ENCODE data around the gene TENM4. TPM values are rescaled to one million over a fixed set of nuclear protein-coding genes. Genes with fewer than 3 reads are reported as not detected.

Gene TENM4
- total RNA-seq, 1 donor from 2014 or later, result 11.9 TPM

DNA sequence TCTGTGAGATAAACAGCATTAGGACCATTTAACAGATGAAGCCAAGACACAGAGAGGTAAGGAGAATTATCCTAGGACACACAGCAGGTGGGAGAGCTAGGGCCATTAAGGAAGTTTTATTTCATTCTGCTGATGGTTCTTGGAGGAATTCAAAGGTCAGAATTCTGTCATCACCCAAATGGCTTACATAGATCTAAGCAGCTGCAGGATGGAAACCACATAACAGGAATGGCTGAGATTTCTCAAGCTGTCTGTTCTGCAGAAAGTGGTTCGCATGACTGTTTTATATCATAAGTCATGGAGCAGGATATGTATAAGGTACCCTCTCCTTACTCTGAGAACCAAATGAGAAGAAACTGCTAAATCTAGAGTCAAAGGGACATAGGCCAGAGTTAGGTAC, 702.9 kb downstream of the TENM4 start:
- H3K27me3 ChIP-seq, result no peaks in the 10 kb centered on the region
- no peaks in the 10 kb centered on the region for H3K9me3 ChIP-seq
- TF ChIP-seq, protein P1, sequence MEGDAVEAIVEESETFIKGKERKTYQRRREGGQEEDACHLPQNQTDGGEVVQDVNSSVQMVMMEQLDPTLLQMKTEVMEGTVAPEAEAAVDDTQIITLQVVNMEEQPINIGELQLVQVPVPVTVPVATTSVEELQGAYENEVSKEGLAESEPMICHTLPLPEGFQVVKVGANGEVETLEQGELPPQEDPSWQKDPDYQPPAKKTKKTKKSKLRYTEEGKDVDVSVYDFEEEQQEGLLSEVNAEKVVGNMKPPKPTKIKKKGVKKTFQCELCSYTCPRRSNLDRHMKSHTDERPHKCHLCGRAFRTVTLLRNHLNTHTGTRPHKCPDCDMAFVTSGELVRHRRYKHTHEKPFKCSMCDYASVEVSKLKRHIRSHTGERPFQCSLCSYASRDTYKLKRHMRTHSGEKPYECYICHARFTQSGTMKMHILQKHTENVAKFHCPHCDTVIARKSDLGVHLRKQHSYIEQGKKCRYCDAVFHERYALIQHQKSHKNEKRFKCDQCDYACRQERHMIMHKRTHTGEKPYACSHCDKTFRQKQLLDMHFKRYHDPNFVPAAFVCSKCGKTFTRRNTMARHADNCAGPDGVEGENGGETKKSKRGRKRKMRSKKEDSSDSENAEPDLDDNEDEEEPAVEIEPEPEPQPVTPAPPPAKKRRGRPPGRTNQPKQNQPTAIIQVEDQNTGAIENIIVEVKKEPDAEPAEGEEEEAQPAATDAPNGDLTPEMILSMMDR (IDR thresholded peaks at IDR 0.05), result no peak
- no peak overlapping the region for H3K27ac ChIP-seq
- no peak for DNase-seq (ENCODE audit: low spot score in 2 of 2)
- H3K4me1 ChIP-seq, result peaks cover 0 to 3% of the 10 kb centered on the region in 2 donors
- H3K36me3 ChIP-seq, result no peaks in the 10 kb centered on the region
- intact Hi-C loops (cut with DNase I), result no loop called here
- H3K4me3 ChIP-seq, result no peak overlapping the region

DNA sequence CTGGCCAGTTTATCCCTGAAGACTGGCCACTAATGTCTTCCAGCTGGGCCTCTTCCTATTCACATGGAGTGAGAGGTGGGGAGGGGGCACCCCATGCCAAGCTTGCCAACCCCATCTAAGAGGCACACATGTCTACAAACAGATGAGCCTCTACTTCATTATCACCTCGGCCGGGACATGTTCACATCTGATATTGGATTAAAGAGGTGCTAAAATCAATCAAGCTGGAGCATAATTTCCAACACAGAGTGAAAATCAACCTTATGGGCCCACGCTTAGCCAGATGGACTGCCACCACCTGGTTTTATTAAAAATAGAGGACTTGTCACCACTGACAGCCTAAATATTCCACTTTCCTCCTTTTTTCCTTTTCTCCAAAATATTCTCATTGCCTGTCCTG, 703.5 kb downstream of the TENM4 start:
- Histone ChIP-seq H3K9me3 (no peaks in the 10 kb centered on the region), H3K27ac (no peak overlapping the region)

DNA sequence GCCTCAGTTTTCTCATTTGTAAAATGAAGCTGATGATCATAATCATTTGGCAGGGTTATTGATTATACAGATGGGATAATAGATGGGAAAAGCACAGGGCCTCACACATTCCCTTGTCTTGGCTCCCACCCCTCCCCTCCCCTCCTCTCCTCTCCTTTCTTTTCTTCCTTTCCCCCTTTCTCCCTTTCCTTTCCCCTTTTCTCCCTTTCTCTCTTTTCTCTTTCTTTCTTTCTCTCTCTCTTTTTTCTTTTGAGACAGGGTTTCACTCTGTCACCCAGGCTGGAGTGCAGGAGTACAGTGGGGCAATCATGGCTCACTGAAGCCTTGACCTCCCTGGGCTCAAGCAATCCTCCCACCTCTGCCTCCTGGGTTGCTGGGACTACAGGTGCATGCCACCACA, 705.1 kb downstream of the TENM4 start:
- H3K4me1 ChIP-seq, result no peaks in the 10 kb centered on the region
- intact Hi-C loops (cut with DNase I), result no loop called here
- TF ChIP-seq, protein P1 (IDR thresholded peaks at IDR 0.05), result no peak
- H3K4me3 ChIP-seq, result no peak overlapping the region
- no peaks in the 10 kb centered on the region for H3K9me3 ChIP-seq
- peaks cover 0 to 6% of the 10 kb centered on the region in 2 donors for H3K36me3 ChIP-seq
- no peak overlapping the region for H3K27ac ChIP-seq
- no peaks in the 10 kb centered on the region for H3K27me3 ChIP-seq
- no peak for DNase-seq (ENCODE audit: low spot score in 2 of 2)

More for the DNA sequence above, 703.5 kb downstream of the TENM4 start:
- Histone ChIP-seq H3K4me3 (no peak overlapping the region), H3K4me1 (peaks cover 0 to 2% of the 10 kb centered on the region in 2 donors), H3K36me3 (peaks cover 0 to under 1% of the 10 kb centered on the region in 2 donors), H3K27me3 (no peaks in the 10 kb centered on the region)
- intact Hi-C loops (cut with DNase I), result no loop called here
- TF ChIP-seq, protein P1 (IDR thresholded peaks at IDR 0.05), result no peak
- DNase-seq (ENCODE audit: low spot score in 2 of 2), result no peak

DNA sequence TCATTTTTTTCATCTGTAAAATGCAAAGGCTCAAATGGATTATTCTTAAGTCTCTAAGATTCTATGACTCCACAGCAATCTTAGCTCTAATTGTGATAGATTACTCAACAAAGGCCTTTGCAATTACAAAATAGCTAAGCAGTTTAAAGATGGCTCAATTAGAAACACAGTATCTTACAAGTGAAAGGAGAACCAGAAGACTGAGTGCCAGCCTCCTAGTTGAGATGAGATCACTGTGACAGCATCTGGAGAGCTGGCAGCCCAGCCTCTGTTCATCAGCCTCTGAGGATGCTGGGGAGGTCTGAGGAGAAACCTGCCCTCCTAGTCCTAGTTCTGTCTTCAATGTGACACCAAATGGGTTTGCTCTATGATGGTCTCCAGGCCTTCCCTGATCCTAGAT, 707.8 kb downstream of the TENM4 start:
- DNase-seq (ENCODE audit: low spot score in 2 of 2), result no peak
- H3K4me1 ChIP-seq, result no peaks in the 10 kb centered on the region
- H3K4me3 ChIP-seq, result no peak overlapping the region
- H3K9me3 ChIP-seq, result no peaks in the 10 kb centered on the region
- peaks cover 0 to 6% of the 10 kb centered on the region in 2 donors for H3K36me3 ChIP-seq
- TF ChIP-seq, protein P1 (IDR thresholded peaks at IDR 0.05), result no peak
- intact Hi-C loops (cut with DNase I), result no loop called here
- no peak overlapping the region for H3K27ac ChIP-seq
- no peaks in the 10 kb centered on the region for H3K27me3 ChIP-seq

DNA sequence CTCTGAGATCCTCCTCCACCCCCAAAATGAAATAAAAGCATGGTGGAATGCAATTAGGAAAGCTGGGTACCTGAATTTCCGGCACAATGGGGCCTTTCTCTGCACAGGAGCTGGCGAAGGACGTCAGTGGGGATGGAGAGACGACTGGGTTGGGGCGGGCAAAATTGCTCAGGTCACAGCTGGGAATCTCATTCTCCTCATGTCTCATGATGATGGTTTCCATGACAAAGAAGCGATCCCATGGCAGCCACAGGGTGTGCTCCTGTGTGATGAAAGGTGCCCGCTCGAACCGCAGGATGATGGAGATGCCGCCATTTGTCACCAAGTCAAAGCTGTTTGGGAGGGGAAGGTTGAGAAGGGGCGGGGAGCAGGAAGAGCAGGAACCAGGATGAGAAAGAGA, 708.6 kb downstream of the TENM4 start:
- Histone ChIP-seq H3K9me3 (no peaks in the 10 kb centered on the region), H3K36me3 (peaks cover 0 to 6% of the 10 kb centered on the region in 2 donors), H3K4me1 (no peaks in the 10 kb centered on the region), H3K27ac (no peak overlapping the region), H3K4me3 (no peak overlapping the region), H3K27me3 (no peaks in the 10 kb centered on the region)
- DNase-seq (ENCODE audit: low spot score in 2 of 2), result no peak
- TF ChIP-seq, protein P1 (IDR thresholded peaks at IDR 0.05), result no peak
- intact Hi-C loops (cut with DNase I), result no loop called here

DNA sequence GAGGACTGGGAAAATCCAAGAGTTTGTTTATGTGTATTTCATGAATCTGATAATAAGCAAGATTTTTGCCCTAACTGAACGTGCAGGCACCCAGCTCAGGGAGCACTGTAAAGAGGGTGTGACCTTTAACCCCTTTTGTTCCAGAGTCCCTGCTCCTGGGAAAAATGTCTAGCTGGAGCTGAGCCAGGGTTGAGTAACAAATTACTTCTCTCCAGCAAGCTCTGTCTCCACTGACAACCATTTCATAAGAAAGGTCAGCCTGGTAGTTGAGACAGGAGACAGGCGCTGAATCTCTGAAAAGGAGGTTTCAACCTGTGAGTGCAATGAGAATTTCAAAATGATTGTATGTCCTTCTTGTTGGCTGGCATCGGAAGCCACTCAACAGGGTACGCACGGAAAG, 709.8 kb downstream of the TENM4 start:
- no peaks in the 10 kb centered on the region for H3K27me3 ChIP-seq
- no peaks in the 10 kb centered on the region for H3K9me3 ChIP-seq
- no peaks in the 10 kb centered on the region for H3K4me1 ChIP-seq
- H3K36me3 ChIP-seq, result peaks cover 0 to 6% of the 10 kb centered on the region in 2 donors
- H3K4me3 ChIP-seq, result no peak overlapping the region
- no peak for DNase-seq (ENCODE audit: low spot score in 2 of 2)
- H3K27ac ChIP-seq, result no peak overlapping the region
- intact Hi-C loops (cut with DNase I), result no loop called here
- TF ChIP-seq, protein P1 (IDR thresholded peaks at IDR 0.05), result no peak
